ENCODE results near the gene FAM168A.

- TF ChIP-seq TAF1 (IDR thresholded peaks at IDR 0.05; ENCODE audit: borderline replicate concordance, low read depth, low read length) (no peak), MEF2A (IDR thresholded peaks at IDR 0.05; ENCODE audit: insufficient read depth, low read depth, low read length) (no peak), CBX5 (IDR thresholded peaks at IDR 0.05; ENCODE audit: low read depth) (no peak), EP300 (IDR thresholded peaks at IDR 0.05; ENCODE audit: borderline replicate concordance in 1 of 2, control insufficient read depth in 1 of 2, low read depth in 2 of 2, low read length in 2 of 2) (no peak), NFYB (IDR thresholded peaks at IDR 0.05; ENCODE audit: insufficient read depth, low read depth, low read length) (no peak), CUX1 (IDR thresholded peaks at IDR 0.05; ENCODE audit: insufficient replicate concordance, low read depth, low read length) (no peak), CTCF (IDR thresholded peaks at IDR 0.05 in 2 of 3, conservative IDR thresholded peaks at IDR 0.05 in 1 of 3; ENCODE audit: control insufficient read depth in 2 of 3, extremely low read depth in 1 of 3, insufficient read depth in 1 of 3, low read depth in 3 of 3, low read length in 3 of 3) (no peak), NBN (IDR thresholded peaks at IDR 0.05) (no peak), POLR2AphosphoS5 (IDR thresholded peaks at IDR 0.05; ENCODE audit: low read length) (no peak)
These were observed 204.9 kb downstream of the FAM168A start for GRCh38 chr11:73393011-73393380.
